PFSK-1 (cell line): ENCODE results near the gene CEP135.

Experiments
- POLR2AphosphoS5 ChIP-seq: IDR thresholded peaks from 2 replicates; pipeline ENCODE4 v1.6.1; 2012; ENCODE audit warnings: low read depth, mild to moderate bottlenecking, control low read depth, low read length, moderate library complexity
- TAF1 ChIP-seq: IDR thresholded peaks from 2 replicates; pipeline ENCODE4 v1.6.1; 2012; ENCODE audit warnings: low read length, control low read depth, borderline replicate concordance; ENCODE audit not compliant: insufficient read depth

DNA sequence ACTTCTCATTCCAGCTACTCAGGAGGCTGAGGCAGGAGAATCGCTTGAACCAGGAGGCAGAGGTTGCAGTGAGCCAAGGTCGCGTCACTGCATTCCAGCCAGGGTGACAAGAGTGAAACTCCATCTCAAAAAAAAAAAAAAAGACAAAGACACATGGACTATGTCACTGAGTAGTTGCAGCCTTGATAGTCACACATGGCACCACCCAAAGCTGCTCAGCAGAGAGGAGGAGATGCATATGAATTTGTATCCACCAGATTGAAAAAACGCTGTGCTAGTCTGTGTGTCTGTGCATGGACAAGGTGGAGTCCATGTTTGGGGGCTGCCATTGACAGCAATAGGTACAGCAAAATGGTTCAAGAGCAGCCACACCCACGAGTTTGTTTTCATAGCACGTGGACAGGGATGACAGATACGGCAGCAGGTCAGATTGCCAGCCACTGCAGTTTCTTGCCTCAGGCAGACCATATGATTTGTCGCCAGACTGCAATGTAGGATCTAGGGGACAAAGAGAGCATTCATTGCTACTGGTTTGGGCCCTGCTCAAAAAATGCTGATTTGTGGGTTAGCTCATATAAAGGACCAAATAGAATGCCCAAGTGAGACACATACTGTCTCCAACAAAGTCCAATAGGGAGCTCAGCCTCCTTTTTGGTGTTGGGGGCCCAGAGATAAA, 89.9 kb downstream of the CEP135 start:
- TF ChIP-seq TAF1, result no peak
- no peak for TF ChIP-seq POLR2AphosphoS5
